GM19452 (cell line): Measurements from ENCODE around the gene S100A2.
"Not testable (repeated sequence)": the region's sequence is repeated elsewhere in the genome, so short reads cannot be mapped to it uniquely, and the experiment has no call there.

ENCODE experiments used
- ATAC-seq: cut with Tn5 transposase; IDR thresholded peaks from one replicate; pipeline ENCODE4 v1.9.1; 2021; ENCODE audit not compliant: unreplicated experiment

Gene S100A2

DNA sequence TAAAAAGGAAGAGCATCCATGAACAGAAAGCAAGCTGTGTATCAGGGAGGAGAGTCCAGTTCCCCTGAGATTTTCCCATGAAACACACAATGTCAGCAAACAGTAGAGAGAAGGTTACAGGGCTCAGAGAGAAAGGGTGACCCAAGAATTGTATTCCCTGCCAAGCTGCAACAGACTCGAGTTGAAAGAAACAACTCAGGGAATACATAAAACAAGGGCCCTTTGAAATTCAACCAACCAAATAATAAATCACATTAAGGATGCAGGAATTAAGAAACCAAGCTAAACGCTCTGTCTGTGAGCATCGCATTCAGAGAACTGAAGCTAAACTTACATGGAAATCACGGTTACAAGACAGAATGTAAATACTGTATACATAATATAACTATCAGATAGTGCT, 27.1 kb upstream of the S100A2 start:
- ATAC-seq: no peak

DNA sequence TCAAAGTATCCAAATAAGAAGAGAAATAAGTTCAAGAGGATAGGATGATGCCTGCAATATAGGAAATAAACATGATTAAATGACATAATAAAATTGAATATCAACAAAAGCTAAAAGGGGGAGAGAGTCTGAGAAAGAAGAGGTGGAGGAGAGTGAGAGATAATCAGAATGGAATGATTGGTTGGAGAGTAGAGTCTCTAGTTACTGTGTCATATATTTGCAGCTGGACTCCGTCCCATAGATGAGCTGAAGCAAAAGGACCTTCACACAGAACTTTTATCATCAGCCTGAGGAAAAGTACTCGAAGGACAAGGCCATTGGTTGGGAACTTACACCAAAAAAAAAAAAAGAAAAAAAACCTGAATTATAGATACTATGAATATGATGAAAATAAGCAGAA, 22.8 kb upstream of the S100A2 start:
- ATAC-seq: no peak

DNA sequence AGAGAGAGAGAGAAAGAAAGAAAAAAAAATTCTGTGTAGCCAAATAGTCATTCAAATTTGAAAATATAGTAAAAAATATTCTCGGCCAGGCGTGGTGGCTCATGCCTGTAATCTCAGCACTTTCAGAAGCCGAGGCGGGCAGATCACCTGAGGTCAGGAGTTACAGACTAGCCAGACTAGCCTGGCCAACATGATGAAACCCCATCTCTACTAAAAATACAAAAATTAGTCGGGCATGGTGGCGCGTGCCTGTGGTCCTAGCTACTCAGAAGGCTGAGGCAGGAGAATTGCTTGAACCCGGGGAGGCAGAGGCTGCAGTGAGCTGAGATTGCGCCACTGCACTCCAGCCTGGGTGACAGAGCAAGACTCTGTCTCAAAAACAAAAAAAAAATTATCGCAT, 22.4 kb upstream of the S100A2 start:
- not testable (repeated sequence) for ATAC-seq

DNA sequence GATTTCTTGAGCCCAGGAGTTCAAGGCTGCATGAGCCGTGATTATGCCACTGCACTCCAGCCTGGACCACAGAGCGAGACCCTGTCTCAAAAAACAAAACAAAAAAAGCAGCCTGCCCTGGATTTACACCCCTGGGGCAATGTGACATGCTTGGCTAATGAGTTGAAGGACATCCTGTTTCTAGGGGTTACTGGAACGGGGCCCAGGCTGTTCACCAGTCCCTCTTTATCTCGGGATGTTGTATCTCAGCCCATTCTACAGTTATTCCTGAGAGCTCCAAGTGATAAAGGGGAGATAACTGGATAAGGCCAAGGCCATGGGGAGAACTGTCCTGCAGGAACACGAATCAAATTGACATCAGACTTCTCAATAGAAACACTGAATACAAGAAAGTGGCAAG, 21.7 kb upstream of the S100A2 start:
- ATAC-seq: no peak

DNA sequence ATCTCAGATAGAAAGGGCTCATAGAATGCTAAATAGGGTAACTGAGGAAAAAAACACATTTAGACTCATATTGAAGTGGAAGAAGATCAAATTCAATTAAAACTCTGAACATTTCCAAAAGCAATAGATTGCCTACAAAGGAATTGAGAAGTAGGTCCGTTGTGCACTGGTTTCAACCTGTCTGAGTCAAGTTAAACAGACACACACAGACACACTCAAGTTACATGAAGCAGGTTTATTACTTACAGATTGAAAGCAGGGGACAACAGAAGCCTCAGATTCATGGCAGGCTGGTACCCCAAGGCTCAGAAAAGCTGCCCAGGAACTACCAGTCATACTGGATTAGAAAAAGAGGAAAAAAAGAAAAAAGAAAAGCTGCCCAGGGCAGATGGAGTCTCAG, 20.7 kb upstream of the S100A2 start:
- no peak for ATAC-seq

DNA sequence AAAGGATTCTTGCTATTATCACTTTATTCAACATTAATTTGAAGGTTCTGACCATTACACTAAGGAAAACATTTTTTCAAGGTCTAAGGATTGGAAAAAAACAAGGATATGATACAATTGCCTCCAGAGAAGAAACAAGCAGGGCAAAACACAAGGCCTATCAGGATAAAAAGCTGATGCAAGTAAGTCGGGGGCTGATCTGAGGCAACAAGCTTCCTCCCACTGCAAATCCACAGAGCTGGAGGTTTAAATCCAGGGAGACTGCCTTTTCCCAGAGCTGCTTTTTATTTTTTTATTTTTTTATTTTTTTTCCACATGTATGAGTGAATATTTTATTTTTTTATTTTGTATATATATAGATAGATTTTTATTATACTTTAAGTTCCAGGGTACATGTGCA, 19.4 kb upstream of the S100A2 start:
- no peak for ATAC-seq

DNA sequence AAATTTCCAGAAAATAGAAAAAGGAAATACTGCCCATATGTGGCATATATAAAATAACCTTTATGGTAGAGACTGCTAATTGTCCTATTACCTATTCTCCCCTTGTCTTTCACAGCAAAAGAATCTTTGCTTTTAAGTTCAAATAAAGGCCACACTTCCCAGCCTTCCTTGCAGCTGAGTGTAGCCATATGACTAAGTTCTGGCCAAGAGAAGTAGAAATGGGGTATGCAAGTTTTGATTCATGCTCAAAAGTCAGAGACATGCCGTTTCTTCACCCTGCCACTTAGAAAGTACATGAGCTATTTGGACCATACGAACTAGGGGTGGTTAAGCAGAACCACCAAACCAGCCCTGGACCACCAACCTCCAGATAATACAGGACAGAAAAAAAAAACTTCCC, 18.3 kb upstream of the S100A2 start:
- no peak for ATAC-seq

DNA sequence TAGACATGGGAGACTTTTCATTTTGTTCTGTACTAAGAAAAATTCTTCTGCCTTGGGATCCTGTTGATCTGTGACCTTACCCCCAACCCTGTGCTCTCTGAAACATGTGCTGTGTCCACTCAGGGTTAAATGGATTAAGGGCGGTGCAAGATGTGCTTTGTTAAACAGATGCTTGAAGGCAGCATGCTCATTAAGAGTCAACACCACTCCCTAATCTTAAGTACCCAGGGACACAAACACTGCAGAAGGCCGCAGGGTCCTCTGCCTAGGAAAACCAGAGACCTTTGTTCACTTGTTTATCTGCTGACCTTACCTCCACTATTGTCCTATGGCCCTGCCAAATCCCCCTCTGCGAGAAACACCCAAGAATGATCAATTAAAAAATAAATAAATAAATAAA, 17.9 kb upstream of the S100A2 start:
- ATAC-seq: not testable (repeated sequence)

DNA sequence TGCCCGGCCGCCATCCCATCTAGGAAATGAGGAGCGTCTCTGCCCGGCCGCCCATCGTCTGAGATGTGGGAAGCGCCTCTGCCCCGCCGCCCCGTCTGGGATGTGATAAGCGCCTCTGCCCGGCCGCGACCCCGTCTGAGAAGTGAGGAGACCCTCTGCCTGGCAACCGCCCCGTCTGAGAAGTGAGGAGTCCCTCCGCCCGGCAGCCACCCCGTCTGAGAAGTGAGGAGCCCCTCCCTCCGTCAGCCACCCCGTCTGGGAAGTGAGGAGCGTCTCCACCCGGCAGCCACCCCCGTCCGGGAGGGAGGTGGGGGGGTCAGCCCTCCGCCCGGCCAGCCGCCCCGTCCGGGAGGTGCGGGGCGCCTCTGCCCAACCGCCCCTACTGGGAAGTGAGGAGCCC, 17.2 kb upstream of the S100A2 start:
- ATAC-seq: not testable (repeated sequence)

DNA sequence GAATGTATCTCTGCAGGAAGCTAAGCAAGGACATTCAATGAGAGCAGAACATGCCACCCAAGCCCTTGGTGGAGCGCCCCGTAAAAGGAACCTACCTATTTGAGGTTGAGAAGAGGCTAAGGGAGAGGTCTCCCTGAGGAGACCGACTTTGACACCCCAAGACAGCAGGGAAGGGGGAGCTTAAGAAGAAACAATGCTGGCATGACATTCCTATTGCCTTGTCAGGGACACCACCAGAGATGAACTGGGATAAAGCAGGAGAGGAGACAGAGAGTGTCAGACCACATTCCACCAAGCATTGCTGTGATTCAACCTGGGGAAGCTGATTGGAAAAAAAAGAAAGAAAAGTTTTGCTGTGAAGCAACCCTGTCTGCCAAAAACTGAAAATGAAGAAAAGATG, 13.3 kb upstream of the S100A2 start:
- ATAC-seq: no peak

DNA sequence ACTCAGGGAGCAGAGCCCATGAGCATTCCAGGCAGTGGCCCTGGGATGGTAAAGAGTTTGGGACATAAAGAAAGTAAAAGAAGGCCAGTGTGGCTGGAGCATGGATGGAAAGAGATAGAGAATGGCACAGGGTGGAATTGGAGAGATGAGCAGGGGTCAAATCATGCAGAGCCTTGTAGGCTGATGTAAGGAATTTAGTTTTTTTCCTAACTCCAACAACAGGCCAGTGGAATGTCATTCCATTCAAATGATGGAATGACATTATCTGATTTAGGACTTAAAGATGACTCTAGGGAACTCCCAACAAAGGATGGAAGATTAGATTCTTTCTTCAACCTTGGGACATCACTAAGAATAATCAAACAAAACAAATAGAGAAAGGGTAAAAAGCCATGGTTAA, 12.8 kb upstream of the S100A2 start:
- no peak for ATAC-seq

DNA sequence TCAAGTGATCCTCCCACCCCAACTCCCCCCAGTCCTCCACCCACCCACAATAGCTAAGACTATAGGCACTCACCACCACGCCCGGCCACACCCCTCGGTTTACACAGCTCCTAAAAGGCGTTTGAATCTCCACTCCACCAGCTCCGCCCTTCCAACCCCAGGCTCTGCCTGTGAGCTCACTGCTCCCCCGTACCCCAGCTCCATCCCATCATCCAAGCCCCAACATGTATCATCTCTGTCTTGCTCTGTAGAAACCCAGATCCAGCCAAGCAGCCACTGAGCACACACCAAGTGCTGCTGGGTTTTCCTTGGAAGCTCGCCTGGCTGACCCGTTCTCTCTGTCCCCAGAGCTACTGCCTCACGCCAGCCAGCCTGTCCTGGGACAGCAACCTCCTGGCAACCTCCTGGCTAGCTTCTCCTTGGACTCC, 12.0 kb upstream of the S100A2 start:
- ATAC-seq: no peak

DNA sequence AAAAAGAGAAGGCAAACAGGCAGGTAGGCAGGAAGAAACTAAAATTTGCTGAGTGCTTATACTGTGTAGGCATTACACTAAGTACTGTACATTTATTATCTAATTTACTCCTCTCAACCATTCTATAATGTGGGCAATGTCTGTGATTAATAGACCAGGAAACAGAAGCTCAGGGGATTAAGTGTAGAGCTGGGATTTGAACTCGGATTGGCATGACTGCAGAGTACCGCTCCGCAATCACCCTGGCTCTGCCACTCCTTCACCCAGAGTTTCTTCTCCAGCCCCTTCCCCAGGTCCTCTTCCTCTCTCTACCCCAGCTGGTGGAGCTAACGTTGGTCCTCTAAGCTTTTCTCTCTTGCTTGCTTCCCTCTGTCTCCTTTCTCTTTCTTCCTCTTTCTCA, 11.5 kb upstream of the S100A2 start:
- ATAC-seq: no peak

DNA sequence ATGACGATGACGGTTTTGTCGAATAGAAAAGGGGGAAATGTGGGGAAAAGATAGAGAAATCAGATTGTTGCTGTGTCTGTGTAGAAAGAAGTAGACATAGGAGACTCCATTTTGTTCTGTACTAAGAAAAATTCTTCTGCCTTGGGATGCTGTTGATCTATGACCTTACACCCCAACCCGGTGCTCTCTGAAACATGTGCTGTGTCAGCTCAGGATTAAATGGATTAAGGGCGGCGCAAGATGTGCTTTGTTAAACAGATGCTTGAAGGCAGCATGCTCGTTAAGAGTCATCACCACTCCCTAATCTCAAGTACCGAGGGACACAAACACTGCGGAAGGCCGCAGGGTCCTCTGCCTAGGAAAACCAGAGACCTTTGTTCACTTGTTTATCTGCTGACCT, 9.9 kb upstream of the S100A2 start:
- ATAC-seq: not testable (repeated sequence)

DNA sequence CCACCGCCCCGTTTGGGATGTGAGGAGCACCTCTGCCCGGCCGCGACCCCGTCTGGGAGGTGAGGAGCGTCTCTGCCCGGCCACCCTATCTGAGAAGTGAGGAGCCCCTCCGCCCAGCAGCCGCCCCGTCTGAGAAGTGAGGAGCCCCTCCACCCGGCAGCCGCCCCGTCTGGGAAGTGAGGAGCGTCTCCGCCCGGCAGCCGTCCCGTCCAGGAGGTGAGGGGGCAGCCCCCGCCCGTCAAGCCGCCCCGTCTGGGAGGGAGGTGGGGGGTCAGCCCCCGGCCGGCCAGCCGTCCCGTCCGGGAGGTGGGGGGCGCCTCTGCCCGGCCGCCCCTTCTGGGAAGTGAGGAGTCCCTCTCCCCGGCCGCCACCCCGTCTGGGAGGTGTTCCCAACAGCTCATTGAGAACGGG, 9.4 kb upstream of the S100A2 start:
- not testable (repeated sequence) for ATAC-seq

DNA sequence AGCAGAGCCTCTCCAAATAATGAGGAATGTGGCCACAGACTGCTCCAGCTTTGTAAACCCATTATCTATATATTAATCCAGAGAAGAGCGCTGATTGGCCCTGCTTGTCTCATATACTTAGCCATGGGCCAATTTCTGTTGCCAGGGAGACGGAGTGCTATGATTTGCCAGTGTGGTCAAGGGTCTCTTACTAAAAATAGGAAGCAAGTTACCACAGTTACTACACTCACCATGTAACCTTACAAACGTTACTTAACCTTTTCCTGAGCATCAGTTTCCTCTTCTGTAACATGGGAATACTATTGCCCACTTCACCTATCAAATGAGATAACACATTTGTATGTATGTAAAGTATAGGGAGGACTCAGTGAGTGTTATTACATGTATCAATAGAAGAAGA, 7.7 kb upstream of the S100A2 start:
- no peak for ATAC-seq

DNA sequence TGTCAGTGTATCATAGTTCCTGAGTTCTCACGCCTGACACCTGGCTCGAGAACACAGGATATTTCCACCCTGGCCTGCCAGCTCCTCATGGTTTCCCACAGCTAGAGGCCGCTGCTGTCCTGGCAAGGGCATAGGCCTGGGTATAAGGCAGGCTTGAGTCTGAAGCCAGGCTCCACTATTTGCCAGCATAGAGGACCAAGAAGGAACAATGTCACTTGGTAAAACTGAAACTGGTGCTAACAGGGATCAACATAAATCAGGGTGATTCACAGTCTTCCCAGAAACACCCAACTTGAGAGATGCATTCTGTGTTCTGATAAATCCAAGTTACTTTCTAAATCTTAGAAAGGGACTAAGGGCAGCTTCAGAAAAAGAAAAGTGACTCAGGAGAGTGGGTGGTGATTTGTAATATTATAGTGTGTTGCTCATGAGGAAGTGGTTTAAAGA, 6.9 kb upstream of the S100A2 start:
- ATAC-seq: peak; percentile 61

DNA sequence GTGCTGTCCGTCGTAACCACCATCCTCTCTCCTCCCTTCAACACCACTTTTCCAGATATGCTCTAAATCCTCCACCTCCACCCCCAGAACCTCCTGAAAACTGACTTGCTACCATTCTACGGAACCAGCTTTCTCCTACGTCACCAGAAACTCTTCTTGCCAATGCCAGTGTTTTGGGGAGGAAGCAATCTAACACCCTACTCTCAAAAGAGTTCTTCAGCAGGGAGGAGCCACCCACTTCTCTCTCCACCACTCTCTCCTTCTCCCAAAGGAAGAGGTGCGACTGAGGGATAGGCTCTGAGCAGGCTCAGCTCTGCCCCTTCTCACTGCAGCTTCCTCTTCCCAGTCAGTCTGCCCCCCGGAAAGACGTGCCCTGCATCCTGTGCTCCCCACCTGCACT, 6.1 kb upstream of the S100A2 start:
- ATAC-seq: no peak

DNA sequence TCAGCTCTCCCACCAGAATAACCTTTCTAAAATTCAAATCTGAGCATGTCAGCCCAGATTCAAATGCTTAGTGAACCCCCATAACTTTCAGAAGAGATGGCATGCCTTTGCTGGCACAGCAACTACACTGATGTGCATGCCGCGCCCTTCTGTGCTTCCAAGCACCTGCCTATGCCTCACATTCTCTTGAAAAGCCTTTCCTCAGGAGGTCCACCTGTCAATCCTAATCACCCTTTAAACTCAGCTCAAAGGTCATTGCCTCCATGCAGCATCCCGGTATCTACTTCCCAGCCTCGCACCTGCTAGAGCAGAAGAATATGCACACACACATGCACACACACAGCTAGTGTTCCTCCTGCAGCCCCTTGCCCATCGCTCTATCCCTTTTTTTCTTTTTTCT, 5.2 kb upstream of the S100A2 start:
- ATAC-seq: no peak

DNA sequence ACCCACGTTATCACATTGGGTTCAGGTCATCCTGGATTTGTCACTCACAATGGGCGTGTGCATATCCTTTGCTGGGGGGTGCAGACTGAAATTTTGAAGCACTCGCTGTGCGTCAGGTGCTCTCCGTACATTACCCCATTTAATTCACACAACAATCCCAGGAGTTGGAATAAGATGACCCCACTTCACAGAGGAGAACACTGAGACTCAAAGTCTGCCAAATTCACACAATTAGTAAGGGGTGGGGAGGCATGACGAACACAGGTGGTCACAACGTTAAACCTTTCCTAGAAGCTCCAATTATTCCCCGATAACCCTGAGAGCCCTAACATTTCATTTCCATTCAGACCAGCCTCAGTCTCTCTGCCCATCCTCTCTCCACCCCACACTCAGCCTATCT, 3.8 kb upstream of the S100A2 start:
- ATAC-seq: no peak

DNA sequence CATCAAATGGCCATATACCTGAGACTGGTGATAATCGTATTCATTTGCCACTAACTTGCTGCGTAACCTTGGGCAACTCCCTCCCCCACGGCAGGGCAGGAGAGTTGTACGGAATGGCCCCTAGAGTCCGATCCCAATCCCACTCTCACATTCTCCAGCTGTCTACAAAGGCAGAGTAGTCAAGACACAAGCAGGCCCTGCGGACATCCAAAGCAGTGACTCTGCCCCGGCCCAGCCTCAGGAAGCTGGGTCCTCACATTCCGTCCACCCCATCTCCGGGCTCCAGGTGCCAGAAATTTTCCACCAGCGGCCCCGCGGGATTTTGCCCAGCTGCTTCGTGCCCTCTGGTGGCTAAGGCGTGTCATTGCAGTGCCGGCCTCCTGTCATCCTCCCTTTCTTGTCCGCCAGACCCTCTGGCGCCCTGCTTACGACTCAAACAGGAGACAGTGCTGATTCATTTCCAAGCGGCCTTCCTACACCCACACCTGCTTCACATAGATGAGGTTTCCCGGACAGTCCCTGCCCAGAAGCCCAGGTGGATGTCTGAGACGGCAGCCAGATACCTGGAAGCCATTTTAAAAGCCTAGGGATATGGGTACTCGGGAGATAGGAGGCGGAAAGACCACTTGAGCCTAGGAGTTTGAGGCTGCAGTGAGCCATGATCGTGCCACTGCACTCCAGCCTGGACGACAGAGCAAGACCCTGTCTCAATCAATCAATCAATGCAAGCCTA, 2.9 kb upstream of the S100A2 start:
- ATAC-seq: no peak

DNA sequence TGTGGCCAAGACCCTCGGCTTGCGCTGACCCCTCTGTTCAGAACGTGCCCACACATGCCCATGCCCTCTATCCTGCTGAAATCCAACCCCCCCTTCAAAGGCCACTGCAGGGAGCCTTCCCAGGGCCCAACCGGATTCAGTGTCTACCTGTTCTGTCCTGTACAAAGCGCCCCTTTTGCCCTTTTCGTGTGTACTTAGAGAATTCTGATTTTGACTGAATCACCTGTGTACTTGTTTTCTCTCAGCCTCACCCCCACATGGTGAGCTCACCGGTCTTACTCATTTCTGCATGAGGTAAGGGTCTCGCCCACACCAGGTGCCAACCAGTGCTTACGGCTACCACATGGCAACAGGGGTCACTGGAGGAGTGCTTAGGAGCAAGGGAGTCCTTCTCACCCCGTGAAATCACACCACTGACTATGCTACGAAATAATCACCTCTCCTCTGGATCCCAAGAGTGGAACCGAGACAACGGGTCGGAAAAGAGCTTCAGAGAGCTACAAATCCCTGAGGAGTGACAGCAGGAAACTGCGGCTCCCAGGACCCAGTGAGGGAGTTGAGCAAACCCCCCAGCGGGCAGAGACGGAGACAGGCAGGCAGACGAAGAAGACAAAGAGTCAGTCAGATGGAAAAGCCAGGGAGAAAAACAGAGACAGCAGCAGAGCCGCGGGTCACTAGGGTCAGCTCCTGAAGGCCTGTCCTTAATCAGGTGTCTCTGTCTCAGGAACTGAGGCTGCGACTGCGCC, 2.1 kb upstream of the S100A2 start:
- no peak for ATAC-seq
